ENCODE results near the gene AKT2.
A peak's percentile ranks its signal among the peaks of the same experiment; 100 is the strongest.

AKT2 gene

GRCh38 chr19:40285353-40286234, 449 bp upstream of the AKT2 start:
- Histone ChIP-seq H3K27ac (peak overlapping the region; percentile 96), H3K4me1 (ENCODE audit: control insufficient read depth in 1 of 2, insufficient read depth in 1 of 2, low read depth in 1 of 2, low read length in 1 of 2) (peaks cover 17 to 20% of the 10 kb centered on the region in 2 experiments), H3K36me3 (peaks cover 8% of the 10 kb centered on the region), H3K27me3 (no peaks in the 10 kb centered on the region), H3K4me3 (ENCODE audit: low read depth in 1 of 2, low read length in 1 of 2) (peak overlapping the region; percentile 77 to 93), H3K9me3 (no peaks in the 10 kb centered on the region)
- peak; percentile 13 for TF ChIP-seq CTCF (IDR thresholded peaks at IDR 0.05)

- H3K4me3 ChIP-seq (ENCODE audit: low read depth in 1 of 2, low read length in 1 of 2), result peak overlapping the region; percentile 77 to 93
- peak overlapping the region; percentile 96 for H3K27ac ChIP-seq
- TF ChIP-seq CTCF (IDR thresholded peaks at IDR 0.05), result no peak
- peaks cover 8% of the 10 kb centered on the region for H3K36me3 ChIP-seq
- H3K4me1 ChIP-seq (ENCODE audit: control insufficient read depth in 1 of 2, insufficient read depth in 1 of 2, low read depth in 1 of 2, low read length in 1 of 2), result peaks cover 17 to 20% of the 10 kb centered on the region in 2 experiments
- H3K27me3 ChIP-seq, result no peaks in the 10 kb centered on the region
- H3K9me3 ChIP-seq, result no peaks in the 10 kb centered on the region
Measured at GRCh38 chr19:40284251-40284500, 969 bp downstream of the AKT2 start.

GRCh38 chr19:40283414-40284250, 1.5 kb downstream of the AKT2 start:
- Histone ChIP-seq H3K9me3 (no peaks in the 10 kb centered on the region), H3K27ac (peak overlapping the region; percentile 96), H3K4me3 (ENCODE audit: low read depth in 1 of 2, low read length in 1 of 2) (peak overlapping the region; percentile 77 to 93), H3K4me1 (ENCODE audit: control insufficient read depth in 1 of 2, insufficient read depth in 1 of 2, low read depth in 1 of 2, low read length in 1 of 2) (peaks cover 17 to 20% of the 10 kb centered on the region in 2 experiments), H3K27me3 (no peaks in the 10 kb centered on the region), H3K36me3 (peaks cover 8% of the 10 kb centered on the region)
- no peak for TF ChIP-seq CTCF (IDR thresholded peaks at IDR 0.05)

- H3K36me3 ChIP-seq, result peaks cover 8% of the 10 kb centered on the region
- no peaks in the 10 kb centered on the region for H3K9me3 ChIP-seq
- no peak overlapping the region for H3K4me3 ChIP-seq (ENCODE audit: low read depth in 1 of 2, low read length in 1 of 2)
- peaks cover 17 to 20% of the 10 kb centered on the region in 2 experiments for H3K4me1 ChIP-seq (ENCODE audit: control insufficient read depth in 1 of 2, insufficient read depth in 1 of 2, low read depth in 1 of 2, low read length in 1 of 2)
- H3K27ac ChIP-seq, result no peak overlapping the region
- no peaks in the 10 kb centered on the region for H3K27me3 ChIP-seq
- TF ChIP-seq CTCF (IDR thresholded peaks at IDR 0.05), result no peak
Measured at GRCh38 chr19:40282920-40283319, 2.2 kb downstream of the AKT2 start.

- Histone ChIP-seq H3K36me3 (peaks cover 8% of the 10 kb centered on the region), H3K4me1 (ENCODE audit: control insufficient read depth in 1 of 2, insufficient read depth in 1 of 2, low read depth in 1 of 2, low read length in 1 of 2) (peaks cover 17 to 20% of the 10 kb centered on the region in 2 experiments)
- TF ChIP-seq CTCF (IDR thresholded peaks at IDR 0.05), result no peak
Measured at GRCh38 chr19:40282209-40282580, 3.0 kb downstream of the AKT2 start.

More at GRCh38 chr19:40282209-40282580, 3.0 kb downstream of the AKT2 start:
- Histone ChIP-seq H3K4me3 (ENCODE audit: low read depth in 1 of 2, low read length in 1 of 2) (no peak overlapping the region), H3K27ac (no peak overlapping the region), H3K27me3 (no peaks in the 10 kb centered on the region), H3K9me3 (no peaks in the 10 kb centered on the region)

All from neutrophil (primary cell).